ENCODE measurements around the gene HLA-A.

HLA-A gene

DNA sequence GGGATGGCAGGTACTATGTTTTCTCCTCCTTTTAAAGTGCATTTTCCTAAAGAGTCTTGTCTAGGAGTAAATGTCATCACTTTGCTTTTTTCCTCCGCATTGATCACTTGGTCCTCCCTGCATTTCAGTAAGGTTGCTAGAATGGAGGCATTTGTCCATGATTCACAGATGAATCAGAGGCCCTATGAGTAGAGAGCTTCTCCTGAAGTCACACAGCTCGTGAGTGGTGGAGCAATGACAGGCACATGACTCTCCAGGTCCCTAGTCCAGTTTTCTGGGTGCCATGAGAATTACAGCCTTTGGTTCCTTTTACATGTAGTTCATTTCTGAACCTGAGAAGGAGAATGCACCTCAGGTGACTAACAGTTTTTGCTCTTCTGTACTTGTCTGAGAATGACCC, 50.5 kb downstream of the HLA-A start:
- no peak for DNase-seq

DNA sequence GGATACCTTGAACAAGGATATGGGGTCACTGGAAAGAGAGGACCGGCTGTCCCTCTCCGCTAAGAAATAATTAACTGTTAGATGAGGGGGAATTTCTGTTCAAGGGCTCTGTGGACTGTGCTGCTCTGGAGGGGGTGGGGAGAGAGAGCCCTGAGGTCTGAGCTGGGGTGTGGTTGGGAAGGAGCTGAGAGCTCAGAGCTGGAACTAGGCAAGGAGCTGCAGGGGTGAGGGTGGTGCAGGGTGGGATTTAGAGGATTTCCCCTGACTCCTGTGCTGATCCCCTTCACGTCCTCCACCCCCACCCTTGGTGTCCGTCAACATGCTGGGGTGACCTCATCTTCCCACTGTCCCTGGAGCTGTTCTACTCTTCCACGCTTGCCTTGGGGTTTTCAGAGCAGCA, 52.5 kb downstream of the HLA-A start:
- DNase-seq, result no peak

DNA sequence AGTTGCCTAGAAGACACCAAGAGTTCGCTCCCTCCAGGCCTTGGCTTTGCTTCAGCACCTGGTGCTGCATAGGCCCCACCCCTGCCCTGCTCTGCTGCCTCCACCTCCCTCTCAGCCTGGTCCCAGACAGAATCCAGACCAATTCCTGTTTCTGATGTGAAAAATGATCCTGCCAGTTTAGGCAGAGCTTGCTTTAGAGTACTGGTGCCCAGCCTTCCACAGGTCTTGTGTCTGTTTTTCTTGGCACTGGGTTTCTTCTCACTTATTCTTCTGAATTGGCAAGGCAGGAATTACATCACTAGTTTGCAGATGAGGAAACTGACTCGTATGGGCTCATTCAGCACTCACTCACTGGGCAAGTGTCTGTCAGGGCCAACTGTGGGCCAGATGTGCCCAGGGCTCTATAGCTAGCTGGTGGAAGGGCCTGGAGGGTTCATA, 53.0 kb downstream of the HLA-A start:
- DNase-seq, result no peak

All from stimulated activated CD4-positive, alpha-beta T cell treated with anti-CD3 and anti-CD28 coated beads, Interleukin-4, amount 100 ng/mL, for 24 hours (primary cell).